OCI-LY7 (cell line): Measurements from ENCODE around the gene LRCH3.

Experiments
- CTCF ChIP-seq: fragments of 200-600 bp; sonication (generic); conservative IDR thresholded peaks from 2 replicates; pipeline ENCODE4 v1.5.1; 2014; ENCODE audit warnings: mild to moderate bottlenecking, antibody characterized with exemption, low read length, moderate library complexity, mixed read lengths
- EZH2phosphoT487 ChIP-seq: fragments of 200-600 bp; sonication (generic); IDR thresholded peaks from 2 replicates; pipeline ENCODE4 v1.6.1; 2018; ENCODE audit warnings: low read depth, borderline replicate concordance, mild to moderate bottlenecking, mixed run types, antibody characterized with exemption, low read length, moderate library complexity, mixed read lengths

GRCh38 chr3:197802779-197803459, 11.9 kb downstream of the LRCH3 start:
- TF ChIP-seq CTCF, result peak; percentile 49; the same call in 1 of the 2 replicates
- TF ChIP-seq EZH2phosphoT487, result no peak
